MG63 (cell line): ENCODE data around the gene ZNF322. TPM values are rescaled to one million over a fixed set of nuclear protein-coding genes. Genes with fewer than 3 reads are reported as not detected.

Experiments used
- DNase-seq: peaks from one replicate; pipeline ENCODE4 v3.0.0-alpha.2; 2020
- H3K27me3 ChIP-seq: fragments of 250-450 bp; sonication (Bioruptor Pico); 2 replicates; pipeline ENCODE4 v1.5.1; 2020; ENCODE audit warnings: mild to moderate bottlenecking, moderate library complexity
- H3K36me3 ChIP-seq: fragments of 250-450 bp; sonication (Bioruptor Pico); 2 replicates; pipeline ENCODE4 v1.5.1; 2020; ENCODE audit warnings: mild to moderate bottlenecking, moderate library complexity
- H3K4me3 ChIP-seq: fragments of 250-450 bp; sonication (Bioruptor Pico); 2 replicates; pipeline ENCODE4 v1.5.1; 2020; ENCODE audit warnings: mild to moderate bottlenecking, moderate library complexity
- H3K9me3 ChIP-seq: fragments of 250-450 bp; sonication (Bioruptor Pico); 2 replicates; pipeline ENCODE4 v1.5.1; 2020; ENCODE audit warnings: mild to moderate bottlenecking, moderate library complexity
- total RNA-seq: library from RNA; depleted of rRNA; stranded (reverse); fragments of >200 nt; shearing (Covaris generic); gene quantifications from 2 replicates; pipeline ENCODE4 v1.2.3, GENCODE V29; 2014; ENCODE audit warnings: low replicate concordance; rRNA removed

ZNF322 gene
- total RNA-seq, 1 experiment from 2014 or later: 9.1 TPM

DNA sequence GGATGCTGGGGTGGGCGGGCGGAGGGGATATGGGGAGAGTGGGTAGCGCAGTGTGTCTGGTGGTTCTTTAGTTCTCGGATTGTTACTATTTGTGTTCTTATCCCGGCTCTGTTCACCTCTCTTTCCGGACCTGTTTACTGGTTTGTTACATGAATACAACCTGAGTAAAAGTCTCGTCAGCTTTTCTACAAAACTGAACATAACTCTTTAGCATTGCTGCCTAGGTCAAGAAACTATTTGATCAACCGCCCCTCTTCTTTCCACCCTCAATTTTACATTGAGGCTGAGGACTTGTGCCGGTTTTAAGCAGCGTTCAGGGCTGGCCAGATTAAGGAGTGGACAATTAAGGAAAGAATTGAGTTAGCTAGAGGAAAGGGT lies 62.2 kb downstream of the ZNF322 start:
- H3K36me3 ChIP-seq: peaks cover 2% of the 10 kb centered on the region
- no peaks in the 10 kb centered on the region for H3K9me3 ChIP-seq
- no peak for DNase-seq
- H3K27me3 ChIP-seq: no peaks in the 10 kb centered on the region
- peak overlapping the region; percentile 72 for H3K4me3 ChIP-seq

DNA sequence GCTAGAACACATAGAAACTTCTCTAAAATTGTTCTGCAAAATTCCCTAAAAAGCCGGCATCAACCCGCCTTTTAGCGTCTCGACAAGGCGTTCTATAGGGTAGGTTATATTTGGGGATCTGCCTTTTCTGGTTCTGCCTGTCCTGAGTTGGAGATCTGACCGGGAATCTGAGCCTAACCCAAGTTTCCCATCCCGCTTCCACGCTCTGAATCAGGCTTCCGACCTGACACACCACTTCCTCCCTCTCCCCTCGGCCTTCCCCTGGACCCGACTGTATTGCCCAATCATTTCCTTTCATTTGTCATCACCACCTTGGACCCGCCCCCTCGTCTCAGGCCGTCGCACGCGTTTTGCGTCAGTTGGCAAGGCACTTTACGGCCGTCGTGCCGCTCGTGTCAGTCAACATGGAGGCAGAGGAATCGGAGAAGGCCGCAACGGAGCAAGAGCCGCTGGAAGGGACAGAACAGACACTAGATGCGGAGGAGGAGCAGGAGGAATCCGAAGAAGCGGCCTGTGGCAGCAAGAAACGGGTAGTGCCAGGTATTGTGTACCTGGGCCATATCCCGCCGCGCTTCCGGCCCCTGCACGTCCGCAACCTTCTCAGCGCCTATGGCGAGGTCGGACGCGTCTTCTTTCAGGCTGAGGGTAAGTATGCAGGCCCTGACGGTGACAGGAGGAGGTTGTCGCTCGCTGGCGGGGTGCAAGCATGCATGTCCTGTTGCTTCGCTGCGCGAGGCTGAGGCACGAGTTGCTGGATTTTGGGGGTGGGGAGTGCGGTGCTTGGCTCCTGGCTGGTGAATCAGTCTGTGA lies 62.8 kb downstream of the ZNF322 start, which contains the start of gene ABT1:
TSS of gene ABT1 (plus strand) at position 375 of the 810 bp plus-strand sequence. CDS start at position 405, 30 bp downstream.
- peaks cover 2% of the 10 kb centered on the region for H3K36me3 ChIP-seq
- H3K9me3 ChIP-seq: no peaks in the 10 kb centered on the region
- peak; percentile 93 for DNase-seq
- no peaks in the 10 kb centered on the region for H3K27me3 ChIP-seq
- H3K4me3 ChIP-seq: peak within 1 kb of the TSS; percentile 72

DNA sequence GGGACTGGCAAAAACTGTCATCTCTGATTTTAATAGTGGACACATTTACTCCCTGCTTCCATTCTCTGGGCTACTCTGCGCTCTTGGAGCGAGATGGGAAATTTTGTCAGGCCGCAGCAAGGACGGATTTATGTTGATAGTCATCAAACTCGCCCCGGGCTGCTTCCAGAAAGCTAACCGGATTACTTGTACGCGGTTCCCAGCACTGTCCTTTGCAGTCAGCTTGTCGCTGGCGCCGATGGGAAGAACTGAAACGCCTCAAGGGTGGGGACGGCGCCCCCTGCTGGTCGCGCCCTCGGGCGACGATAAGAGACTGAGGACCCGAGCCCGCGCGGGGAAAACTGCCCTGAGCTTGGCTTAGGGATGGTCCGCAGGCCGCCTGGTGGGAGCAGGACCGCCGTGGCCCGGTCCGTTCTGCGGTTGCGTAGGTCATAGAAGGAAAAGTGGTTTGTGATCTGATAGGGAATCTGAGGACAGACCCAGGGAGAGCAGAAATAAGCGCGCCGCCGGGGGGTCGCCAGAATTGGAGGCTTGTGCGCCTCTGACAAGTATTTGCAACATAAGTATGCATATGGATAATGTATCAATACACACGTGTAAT lies 63.8 kb downstream of the ZNF322 start:
- H3K36me3 ChIP-seq: peaks cover 2% of the 10 kb centered on the region
- no peaks in the 10 kb centered on the region for H3K9me3 ChIP-seq
- H3K27me3 ChIP-seq: no peaks in the 10 kb centered on the region
- DNase-seq: peak; percentile 79
- peak overlapping the region; percentile 72 for H3K4me3 ChIP-seq

DNA sequence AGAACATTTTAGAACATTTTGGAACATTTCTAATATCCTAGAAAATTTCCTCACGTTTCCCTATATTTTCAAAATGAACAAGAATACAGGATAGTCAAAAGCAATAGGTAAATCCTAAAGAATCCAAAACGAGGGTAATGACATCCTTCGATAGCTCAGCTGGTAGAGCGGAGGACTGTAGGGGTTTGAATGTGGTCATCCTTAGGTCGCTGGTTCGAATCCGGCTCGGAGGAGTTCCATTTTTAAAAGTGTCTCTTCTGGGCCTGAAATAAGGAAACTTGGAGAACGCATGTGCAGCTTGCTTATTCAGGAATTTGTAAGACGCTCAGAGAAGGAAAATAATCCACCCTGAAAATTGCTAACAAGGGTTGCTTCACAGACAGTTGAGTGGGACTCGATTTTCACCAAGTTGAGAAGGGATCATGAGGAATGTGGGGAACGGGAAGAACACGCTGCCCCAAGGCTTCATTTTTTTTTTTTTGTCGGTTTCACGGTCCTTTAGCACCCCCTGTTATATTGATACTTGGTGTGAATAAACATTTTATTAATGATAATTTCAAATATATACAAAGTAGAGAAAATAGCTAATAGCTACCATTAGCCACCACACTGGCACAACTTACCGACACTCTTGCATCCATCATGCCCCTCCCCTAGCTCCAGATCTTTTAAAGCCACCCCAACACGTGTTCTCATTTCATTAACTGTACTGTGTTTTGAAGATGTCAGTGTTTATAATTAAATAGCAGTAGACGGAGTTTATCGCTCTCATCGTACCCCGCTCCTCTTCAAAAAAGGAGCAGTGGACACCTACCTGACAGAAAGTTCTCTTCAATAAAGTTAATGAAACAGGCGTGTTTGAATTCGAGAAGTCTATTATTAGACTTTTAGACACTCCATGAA lies 64.6 kb downstream of the ZNF322 start:
- Histone ChIP-seq H3K27me3 (no peaks in the 10 kb centered on the region), H3K9me3 (no peaks in the 10 kb centered on the region), H3K36me3 (peaks cover 2% of the 10 kb centered on the region), H3K4me3 (peak overlapping the region; percentile 72)
- DNase-seq: peak; percentile 51

DNA sequence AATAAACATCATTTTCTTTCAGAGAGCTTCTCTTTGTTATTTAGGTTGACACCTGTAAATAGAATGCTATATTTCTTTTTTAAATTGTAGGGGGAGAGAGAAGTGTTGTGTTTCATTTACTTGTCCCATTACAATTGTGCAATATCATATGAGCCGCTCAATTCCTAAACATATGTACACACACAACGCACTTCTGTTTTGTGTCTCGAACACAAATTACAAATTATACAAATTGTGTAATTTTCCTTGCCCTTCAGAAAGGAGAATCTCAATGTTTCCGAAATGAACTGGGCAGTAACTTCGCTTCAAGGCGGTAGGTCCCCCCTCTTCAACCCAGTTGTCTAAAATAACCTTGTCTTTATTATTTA lies 65.4 kb downstream of the ZNF322 start:
- H3K9me3 ChIP-seq: no peaks in the 10 kb centered on the region
- H3K4me3 ChIP-seq: peak overlapping the region; percentile 45

DNA sequence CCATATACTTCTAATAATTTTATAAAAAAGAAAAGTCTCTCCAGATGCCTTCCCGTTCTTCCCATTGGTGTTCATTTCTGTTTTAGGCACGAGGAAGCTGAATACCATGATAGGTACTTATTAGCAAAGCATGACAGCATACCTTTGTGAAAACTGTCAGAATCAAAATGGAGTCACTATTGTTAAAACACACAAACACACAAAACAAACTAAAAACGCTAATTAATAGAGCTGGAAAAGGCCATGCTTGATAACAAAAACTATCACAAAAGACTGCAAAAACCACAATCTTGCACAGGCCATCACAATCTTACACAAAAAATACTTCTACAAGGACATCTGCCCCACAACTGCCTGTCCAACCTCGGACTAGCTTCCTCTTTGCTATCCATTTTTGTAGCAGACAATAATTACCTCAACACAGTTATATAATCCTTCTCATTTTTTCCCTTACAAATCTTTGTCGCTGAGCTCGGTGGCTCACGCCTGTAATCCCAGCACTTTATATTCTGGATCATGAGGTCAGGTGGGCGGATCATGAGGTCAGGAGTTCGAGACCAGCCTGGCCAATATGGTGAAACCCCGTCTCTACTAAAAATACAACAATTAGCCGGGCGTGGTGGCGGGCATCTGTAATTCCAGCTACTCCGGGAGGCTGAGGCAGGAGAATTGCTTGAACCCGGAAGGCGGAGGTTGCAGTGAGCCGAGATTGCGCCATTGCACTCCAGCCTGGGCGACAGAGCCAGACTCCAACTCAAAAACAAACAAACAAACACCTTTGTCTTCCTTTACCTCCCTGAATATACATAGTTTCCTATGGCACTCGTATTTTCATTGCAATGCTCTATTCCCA lies 66.0 kb downstream of the ZNF322 start:
- DNase-seq: no peak
- H3K36me3 ChIP-seq: no peaks in the 10 kb centered on the region; the same call in 1 of the 2 replicates
- no peaks in the 10 kb centered on the region for H3K27me3 ChIP-seq
- H3K4me3 ChIP-seq: peak overlapping the region; percentile 45
- no peaks in the 10 kb centered on the region for H3K9me3 ChIP-seq

More for the DNA sequence above, 65.4 kb downstream of the ZNF322 start:
- Histone ChIP-seq H3K27me3 (no peaks in the 10 kb centered on the region), H3K36me3 (peaks cover under 1% of the 10 kb centered on the region)
- no peak for DNase-seq

DNA sequence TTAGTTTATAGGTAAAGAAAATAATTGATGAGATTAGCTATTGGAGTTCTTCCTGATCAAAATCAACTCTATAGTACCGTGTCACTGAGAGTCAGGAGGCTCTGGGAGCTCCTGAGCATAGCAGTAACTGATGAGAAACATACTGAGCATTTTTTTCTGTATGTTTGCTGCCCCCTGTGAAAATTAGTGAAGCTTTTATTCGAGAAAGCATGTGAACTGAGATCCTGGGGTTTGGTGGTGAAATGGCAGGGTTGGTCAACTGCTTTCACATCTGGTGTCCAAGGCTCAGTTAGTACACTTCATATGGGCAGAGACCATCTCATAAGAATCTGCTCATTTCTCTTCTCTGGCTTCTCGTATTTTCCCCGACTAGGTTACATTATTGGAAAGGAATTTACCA lies 66.9 kb downstream of the ZNF322 start:
- Histone ChIP-seq H3K36me3 (no peaks in the 10 kb centered on the region), H3K27me3 (no peaks in the 10 kb centered on the region), H3K9me3 (no peaks in the 10 kb centered on the region), H3K4me3 (no peak overlapping the region)
- DNase-seq: no peak

DNA sequence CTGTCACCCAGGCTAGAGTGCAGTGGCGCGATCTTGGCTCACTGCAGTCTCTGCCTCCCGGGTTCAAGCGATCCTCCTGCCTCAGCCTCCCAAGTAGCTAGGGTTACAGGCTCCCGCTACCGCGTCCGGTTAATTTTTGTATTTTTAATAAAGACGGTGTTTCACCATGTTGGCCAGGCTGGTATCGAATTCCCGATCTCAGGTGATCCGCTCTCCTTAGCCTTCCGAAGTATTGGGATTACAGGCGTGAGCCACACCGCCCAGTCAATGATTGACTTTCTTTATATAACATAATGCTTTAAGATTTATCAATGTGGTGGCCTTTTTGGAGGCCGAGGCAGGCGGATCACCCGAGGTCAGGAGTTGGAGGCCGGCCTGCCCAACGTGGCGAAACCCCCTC lies 70.6 kb downstream of the ZNF322 start:
- no peak overlapping the region for H3K4me3 ChIP-seq
- no peaks in the 10 kb centered on the region for H3K36me3 ChIP-seq
- no peak for DNase-seq
- no peaks in the 10 kb centered on the region; the same call in 1 of the 2 replicates for H3K27me3 ChIP-seq
- no peaks in the 10 kb centered on the region for H3K9me3 ChIP-seq

Other genes with a start within 250 kb of the ZNF322 start
- 7.5 and 16.1 TPM in 2 replicates for gene BTN3A3, start 219.2 kb downstream of the ZNF322 start, total RNA-seq
- gene BTN2A1, start 201.8 kb downstream of the ZNF322 start, total RNA-seq: 2.9 and 6.6 TPM in 2 replicates
- gene BTN1A1, start 159.4 kb downstream of the ZNF322 start, total RNA-seq: not detected in 2 replicates
- gene HMGN4, start 121.4 kb downstream of the ZNF322 start, total RNA-seq: 70.7 and 71.8 TPM in 2 replicates
- gene ABT1, start 62.8 kb downstream of the ZNF322 start, total RNA-seq: 21.8 and 22.6 TPM in 2 replicates